Right renal pelvis (tissue), 4 donors: ENCODE measurements around the gene TEX51. TPM values are rescaled to one million over a fixed set of nuclear protein-coding genes. Genes with fewer than 3 reads are reported as not detected.

ENCODE experiments used
- DNase-seq, 4 donors: peaks; one replicate each; pipeline ENCODE4 v3.0.0-alpha.2; 2013; ENCODE audit warnings: low read depth in 4 of 4, low spot score in 3 of 4, missing footprints in 1 of 4
- polyA plus RNA-seq, 4 donors: library from polyadenylated mRNA; unstranded; fragments of 120-200 nt; gene quantifications; one replicate each; pipeline ENCODE4 v1.2.1, GENCODE V29; 2013; ENCODE audit not compliant: insufficient read length in 4 of 4

The TEX51 gene
- polyA plus RNA-seq, 4 donors: not detected

DNA sequence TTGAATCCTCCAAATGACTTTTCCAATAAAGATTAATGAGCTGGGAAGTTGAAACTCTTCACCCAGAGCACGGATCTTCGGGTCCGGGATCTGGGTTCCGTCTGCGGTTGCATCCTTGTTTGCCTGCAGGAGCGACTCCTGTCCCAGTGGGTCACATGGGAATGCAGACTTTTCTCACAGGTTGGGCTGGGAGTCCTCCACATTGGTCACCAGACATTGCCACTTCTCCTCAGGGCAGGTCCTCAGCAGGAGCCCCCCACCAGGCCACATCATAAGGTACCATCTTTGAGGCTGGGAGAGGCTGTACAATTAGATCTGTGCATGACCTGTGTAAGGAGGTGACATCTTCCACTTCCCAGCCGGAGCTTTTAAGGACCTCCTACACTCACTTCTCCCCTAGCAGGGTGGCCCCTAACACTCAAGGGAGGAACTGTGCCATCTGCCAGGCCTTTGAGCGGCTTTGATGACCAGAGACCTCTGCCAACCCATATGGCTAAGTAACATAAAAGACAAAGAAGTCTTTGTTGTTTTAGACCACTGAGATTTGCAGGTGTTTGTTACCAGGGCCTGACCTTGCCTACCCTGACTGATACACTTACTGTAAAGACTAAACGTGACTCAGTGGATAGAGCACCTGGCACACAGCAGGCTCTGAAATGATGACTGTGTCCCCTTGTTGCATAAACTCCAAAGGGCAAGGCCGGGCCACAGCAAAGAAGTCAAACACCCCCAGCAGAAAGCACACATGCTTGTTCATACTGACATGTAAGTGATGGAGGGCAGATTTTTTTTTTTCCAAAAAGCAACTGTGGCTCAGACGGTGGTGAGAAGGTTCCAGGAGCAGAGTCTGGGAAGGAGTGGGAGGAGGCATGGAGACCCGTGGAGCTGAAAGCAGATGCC is 7.9 kb upstream of the TEX51 start:
- DNase-seq: no peak

DNA sequence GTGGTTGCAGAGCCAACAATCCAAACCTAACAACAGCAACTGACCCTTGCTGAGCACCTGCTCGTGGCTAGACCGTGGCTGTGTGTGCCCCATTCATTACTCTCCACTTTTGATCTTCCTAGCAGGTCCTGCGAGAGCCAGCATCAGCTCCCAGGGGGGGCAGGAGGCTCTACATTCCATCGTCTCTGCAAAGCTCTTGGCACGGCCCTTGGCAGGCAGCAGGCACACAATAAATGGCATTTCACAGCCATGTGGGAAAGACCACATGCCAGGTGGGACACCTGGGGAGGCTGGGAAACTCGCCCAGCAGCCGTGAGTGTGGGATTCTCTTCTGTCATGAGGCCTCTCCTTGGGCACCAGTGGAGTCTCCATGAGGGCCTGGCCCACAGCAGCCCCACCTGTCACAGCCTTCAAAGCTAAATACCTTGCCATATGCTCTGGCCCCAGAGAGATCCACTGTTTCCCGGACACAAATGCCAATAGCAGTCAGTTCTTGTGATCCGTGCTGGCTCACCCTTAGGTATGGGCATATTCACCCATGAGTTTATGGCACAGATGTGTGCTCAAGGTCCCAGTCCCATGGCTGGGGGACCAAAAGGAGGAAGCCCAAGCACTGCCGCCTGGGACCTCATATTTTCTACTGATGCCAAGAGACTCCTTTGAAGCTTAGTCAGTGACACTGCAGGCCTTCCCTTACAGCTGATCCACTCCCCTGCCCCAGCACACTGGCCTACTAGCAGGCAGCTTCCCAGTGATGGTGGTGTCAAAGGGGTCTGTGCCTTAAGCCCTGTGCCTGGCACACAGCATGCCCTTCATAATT is 6.8 kb upstream of the TEX51 start:
- no peak for DNase-seq

DNA sequence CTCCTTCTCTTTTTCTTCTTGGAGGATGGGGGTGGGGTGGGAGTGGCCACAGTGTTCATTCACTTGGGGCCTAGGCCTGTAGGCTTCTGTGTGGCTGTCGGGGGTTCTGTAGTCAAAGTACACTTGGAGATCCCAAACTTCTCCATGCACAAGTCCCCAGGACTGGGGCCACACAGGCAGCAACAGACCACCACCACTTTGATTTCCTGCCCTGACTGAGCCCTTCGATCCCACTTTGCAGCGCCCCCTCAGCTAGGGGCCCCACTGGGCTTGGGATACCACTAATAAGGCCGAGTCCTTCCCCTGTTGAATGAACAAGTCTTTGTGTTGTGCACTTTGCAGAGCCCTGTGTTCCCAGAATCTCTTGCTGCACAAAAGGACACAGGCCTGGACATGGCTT is 5.5 kb upstream of the TEX51 start:
- DNase-seq: no peak

DNA sequence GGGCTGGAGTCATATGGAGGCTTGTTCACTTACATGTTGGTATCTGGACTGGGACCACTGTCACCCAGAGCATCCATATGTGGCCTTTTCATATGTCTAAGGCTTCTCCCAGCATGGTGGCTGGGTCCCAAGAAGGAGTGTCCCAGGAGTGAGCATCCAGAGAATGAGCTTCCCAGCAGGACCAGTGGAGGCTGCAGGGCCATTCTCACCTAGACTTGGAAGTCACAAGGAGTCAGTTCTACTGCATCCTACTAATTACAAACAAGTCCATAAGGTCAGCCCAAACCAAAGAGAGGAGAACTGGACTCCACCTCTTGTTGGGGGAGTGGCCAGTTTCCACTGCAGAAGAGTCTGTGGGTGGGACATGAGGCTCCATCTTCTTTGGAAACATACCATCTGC is 5.1 kb upstream of the TEX51 start:
- DNase-seq: no peak

DNA sequence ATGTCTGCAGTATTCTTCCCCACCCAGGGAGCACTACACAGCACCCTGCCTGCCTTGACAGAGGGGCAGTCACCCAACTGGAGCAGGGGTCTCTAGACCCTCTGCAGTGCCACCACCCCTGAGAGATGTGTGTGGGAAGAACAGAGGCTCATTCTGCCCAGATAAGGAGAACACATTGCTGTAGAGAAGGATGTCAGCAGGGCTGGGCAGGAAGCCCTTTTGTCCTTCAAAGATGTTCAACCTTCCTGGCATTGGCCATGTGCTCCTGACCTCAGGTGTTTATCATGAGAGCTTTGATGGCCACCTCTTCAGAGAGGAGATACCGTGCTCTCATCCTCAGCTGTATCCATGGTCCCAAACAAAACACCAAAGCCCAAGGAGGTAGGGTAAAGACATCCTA is 4.6 kb upstream of the TEX51 start:
- no peak for DNase-seq

DNA sequence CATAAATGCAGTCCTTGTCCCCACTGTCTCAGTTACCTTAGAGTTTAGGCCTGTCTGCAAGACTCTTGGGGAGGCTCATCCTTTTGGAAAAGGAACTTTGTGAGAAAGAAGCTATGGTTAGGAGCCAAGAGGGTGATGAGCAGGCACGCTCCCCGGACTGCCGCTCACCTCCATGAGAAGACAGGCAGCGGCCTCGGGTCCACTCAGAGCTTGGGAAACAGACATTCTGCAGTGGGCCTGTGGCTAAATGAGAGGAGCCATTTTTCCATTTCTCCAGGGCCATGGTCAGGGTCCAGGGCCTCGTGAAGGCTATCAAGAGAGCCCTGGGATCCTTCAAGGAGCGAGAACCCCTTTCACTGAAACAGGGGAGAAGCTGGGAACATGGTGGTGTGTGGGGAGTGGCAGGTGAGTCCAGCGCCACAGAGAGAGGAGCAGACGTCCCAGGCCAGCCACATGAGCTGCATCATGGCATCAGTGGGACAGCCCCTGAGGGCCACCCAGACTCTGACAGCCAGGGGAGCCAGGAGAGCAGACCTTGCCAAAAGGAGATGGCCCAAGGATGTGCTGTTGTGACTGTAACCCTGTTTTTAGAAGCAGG is 4.0 kb upstream of the TEX51 start:
- DNase-seq: no peak

DNA sequence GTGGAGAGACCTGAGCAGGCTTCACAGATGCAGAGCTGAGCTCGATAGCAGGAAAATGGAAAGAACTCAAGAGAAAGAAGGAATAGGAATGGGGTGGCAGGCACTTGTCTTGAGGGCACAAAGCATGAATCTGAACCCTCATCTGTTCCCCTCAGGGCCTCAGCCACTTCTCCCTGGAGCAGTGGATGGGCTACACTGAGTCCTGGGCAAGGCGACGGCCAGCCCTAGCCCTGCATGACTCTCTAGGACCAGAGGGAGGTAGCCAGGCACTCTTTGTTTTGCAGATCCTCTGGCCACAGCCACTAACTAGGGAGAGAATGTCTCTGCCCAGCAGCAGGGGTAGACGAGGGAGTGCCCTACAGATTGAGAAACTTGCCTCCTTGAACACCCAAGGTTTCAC is 3.4 kb upstream of the TEX51 start:
- DNase-seq: no peak

DNA sequence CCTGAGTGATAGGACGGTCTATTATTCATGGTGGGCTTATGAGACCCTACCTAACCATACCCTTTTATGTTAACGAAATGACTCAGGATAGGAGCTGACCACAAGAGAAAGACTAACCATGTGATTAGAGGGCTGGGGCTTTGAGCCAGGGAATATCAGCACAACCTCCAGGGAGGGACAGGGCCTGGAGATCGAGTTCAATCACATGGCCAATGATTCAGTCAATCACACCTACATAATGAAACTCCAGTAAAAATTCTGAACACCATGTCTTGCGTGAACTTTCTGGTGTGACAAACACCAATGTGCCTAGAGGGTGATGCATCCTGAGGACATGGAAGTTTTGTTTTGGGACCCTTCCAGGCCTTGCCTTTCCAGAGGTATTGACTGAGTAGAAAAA is 2.2 kb upstream of the TEX51 start:
- no peak for DNase-seq

DNA sequence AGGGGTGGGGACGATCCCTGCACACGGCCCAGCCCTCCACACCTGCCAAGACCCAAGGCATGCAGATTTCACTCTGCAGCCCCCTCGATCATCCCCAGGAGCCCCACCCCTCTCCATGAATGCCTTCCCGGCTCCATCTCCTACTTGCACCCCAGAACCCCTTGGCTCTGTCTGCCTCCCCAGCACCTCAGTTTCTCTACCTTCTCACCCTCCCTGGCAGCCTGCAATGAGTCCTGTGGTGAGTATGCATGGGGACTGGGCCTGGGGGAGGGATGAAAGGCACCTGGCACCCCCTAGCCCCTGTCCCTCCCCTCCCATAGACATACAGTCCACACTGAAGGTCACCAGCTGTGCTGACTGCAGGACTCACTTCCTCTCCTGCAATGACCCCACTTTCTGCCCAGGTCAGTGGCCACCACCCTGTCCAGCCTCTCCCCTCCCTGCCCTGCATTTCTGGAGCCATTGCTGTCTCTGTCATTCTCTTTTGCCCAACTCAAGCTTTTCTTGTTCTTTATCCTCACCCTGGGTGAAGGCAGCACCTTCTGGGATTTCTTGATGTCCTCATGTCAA is 1.0 kb downstream of the TEX51 start:
- no peak for DNase-seq

DNA sequence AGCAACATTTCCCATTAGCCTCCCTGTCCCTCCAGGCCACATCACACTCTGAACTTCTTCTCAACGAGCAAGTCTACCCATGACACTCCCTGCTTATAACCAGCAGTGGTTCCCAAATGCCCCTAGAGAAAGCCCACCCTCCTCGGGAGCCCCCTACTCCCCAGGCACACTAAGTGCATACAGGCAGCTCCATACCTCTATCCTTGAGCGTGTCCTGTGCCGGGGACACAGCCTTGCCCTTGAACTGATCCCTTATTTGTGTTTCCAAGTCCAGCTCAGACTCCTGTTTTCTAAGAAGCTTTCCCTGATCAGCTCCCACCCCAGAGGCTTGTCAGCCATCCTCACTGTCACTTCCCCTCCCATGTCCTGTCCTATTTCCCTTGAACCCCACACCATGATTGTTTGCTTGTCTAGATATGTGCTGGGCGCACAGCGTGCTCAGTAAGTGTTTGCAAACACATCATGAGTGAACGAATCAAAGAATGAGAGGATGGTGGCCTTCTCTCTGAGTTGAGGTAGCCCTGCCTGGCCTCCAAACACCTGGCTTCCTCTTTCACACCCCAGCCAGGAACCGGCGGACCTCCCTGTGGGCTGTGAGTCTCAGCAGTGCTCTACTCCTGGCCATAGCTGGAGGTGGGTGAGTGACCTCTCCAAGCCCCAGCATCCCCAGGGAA is 2.1 kb downstream of the TEX51 start:
- DNase-seq: no peak

DNA sequence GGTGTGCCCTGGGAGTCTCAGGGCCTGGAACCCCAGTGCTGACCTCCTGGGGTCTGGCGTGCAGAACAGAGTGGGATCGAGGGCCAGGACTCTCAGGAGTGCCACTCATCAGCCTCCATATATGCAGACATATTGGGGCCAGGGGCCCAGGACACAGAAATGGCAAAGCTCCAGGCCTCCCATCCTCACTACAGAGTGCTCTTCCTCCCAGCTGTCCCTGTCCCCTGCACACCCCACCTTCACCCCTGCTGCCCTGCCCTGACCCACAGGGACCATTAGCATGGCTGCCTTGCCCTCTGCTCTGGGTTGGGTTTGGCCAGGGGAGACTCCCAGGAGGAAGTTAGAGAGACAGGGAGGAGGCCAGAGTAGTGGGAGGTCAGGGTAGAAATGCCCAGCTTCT is 2.8 kb downstream of the TEX51 start:
- DNase-seq: no peak

DNA sequence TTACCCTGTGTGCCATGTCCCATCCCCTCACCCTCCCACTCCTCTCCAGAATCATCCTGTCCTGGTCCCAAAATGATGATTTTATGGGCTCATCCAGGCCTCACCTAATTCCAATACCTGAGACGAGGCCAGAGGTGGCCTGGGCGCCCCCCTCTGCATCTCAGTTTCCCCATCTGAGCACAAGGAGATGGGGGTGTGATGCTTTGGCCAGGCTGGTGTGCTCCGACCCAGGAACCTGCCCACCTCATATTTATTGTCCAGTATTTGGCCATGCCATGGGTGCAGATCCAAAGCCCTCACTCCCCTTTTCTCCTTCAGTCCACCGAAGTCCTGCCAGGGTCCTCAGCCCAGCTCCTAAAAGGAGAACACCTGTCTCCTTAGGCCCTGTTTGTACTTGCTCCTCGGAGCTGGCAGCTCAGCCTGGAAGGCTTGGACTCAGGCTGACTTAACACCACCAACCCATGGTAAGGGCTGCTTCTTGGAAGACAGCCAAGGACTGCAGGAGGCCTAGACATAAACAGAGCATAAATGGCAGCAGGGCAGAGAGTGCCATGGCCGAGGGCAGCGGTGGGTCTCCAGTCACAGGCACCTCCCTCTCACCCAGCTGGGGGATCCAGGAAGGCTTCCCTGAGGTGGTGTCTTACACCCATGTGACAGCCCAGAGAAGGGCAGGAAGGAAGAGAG is 3.6 kb downstream of the TEX51 start:
- DNase-seq: no peak

DNA sequence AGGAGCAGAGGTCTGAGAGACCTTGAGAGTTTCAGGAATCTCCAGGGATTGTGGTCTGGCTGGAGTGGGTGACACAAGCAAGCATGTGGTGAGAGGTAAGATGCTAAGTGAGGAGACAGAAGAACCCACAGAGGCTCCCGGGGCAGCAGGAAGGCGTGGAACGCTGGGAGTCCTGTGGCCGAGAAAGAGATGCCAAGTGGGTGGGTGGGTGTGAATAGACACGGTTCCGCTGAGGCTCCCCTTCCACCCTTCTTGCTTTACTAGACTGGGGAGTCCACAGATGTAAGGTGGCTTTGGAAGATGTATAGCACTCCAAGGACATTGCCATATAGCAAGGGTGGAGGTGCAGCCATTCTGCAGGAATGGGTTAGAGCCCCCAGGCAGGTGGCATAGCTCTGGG is 4.2 kb downstream of the TEX51 start:
- no peak for DNase-seq

DNA sequence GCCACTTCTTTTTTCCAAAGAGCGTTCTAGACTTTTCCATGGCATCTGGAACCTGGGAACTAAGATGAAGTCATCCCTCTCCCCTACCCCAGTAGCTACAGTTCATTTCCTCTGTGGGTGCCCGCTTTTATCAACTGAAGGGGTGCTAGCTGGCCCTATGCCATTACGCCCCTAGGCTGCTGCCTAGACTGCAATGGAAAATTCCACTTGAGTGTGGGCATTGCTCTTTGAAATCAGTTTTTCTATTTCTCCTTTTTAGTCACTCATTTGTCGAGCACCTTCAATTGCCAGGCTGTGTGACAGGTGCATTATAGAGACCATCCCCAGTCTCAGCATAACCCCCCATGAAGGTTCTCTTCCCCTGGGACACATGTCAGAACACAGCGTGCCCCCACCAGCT is 7.3 kb downstream of the TEX51 start:
- no peak for DNase-seq

DNA sequence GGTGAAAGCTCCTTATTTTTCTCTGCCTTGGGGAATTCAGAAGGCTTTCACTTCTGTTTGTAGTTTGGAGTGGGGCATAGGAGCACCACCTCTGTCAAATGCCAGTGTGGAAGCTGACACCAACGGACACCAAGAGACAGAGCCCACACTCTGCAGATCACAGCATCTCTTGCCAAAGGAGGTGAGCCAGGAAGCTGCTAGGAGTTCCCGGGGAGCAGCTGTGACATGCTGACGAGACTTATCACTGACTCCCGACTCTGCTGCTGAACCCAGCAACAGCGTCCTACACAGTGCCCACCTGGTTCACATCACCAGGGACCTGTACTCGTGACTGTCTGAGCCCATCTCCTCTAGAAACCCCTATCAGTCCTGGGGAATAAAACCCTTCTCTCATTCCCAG is 8.1 kb downstream of the TEX51 start:
- DNase-seq: no peak

DNA sequence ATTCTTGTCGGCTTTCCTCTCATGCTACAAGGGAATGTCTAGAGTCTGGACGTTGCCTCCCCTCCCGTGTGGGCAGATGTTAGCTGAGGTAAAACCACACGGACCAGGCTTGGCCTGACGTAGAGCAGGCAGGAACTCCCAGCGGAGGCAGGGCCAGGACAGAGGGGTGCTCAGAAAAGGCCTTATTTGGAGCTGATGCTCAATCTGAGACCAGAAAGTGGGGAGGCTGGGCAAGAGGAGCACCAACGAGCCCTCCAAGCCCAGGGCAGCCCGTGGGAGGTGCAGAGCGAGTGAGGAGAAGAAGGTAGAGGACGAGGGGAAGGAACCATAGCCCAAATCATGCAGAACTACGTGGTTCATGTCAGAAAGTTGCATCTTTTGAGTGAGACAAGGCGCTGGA is 9.0 kb downstream of the TEX51 start:
- DNase-seq: no peak

DNA sequence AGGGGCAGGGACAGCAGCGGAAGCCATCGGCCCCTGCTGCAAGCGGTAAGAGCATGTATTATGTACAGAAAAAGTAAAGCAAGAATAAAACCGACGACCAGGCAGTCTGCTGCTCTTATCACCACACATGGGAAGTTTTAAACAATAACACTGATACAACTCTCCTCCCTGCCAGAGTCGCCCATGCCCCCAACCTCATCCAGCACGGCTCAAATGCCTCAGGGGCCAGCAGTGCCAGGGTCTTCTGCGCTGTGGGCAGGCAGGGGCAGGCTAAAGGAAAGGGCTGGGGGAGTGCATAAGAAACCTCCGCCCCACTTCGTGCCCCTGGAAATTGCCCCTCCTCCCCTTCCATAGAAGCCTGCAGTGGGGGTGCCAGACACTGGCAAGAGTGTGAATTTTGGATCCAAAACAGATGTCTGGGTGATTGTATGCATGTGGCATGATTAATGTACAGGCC is 10.1 kb downstream of the TEX51 start:
- no peak for DNase-seq

DNA sequence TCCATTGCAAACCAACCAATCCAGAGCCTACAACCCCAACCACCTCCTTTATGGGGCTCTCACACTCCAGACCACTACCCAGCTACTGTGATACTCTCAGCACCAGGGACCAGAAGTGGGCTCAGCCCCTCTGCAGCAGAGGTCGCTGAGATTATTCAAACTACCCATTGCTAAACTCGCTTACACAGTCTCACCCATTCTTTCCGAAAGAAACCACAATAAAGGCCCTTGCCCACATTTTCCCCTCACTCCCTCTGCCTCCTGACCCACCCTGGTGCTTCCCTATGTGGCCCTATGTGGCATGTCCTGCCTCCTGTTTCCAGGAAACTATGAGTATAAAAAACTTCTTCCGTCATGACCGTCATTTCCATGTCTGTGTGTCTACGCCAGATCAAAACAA is 10.7 kb downstream of the TEX51 start:
- DNase-seq: no peak

DNA sequence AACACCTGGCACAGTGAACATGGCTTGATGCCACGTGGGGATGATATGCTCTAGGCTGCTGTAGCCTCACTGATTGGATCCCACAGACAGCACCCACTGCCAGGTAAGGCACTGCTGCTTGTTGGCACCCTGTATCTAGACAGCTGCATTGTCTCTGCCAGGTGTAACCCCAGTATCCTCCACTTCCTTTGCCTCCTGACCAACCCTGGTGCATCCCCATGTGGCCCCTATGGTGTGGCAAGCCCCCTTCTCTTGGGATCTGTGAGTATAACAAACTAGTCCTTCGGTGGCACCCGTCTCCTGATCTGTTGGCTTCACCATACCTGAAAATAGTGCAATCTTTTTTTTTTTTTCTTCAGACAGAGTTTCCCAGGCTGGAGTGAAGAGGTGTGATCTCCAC is 11.1 kb downstream of the TEX51 start:
- no peak for DNase-seq

DNA sequence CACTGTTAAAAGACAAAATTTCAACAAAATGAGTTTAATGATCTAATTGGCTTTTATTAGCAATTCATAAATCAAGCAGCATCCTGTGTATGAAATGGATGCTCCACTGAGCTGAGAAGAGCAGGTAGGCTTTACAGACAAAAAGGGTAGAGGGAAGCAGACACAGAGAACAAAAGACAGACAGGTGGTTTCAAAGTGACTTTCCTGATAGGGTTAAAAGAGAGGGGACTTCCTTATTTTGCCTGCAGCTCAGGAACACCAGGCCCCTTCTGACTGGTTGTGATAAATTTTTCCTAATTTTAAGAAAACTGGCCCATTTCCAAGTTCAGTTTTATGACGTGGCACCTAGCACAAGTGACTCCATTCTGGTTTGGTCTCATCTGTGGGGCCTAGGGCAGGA is 11.9 kb downstream of the TEX51 start:
- no peak for DNase-seq
